Sigmoid colon (tissue), 7 donors: ENCODE data around the gene RUNX2. TPM values are rescaled to one million over a fixed set of nuclear protein-coding genes. Genes with fewer than 3 reads are reported as not detected.

Source experiments
- DNase-seq: peaks from one replicate; pipeline ENCODE4 v3.0.0-alpha.2; 2019
- H3K27ac ChIP-seq, 4 donors: fragments of 200-600 bp; sonication (generic); one replicate each; pipeline ENCODE4 v1.5.1; 2016 to 2019; ENCODE audit warnings: mild to moderate bottlenecking in 1 of 4
- H3K27me3 ChIP-seq, 3 donors: fragments of 200-600 bp; sonication (generic); one replicate each; pipeline ENCODE4 v1.5.1; 2019; ENCODE audit warnings: mild to moderate bottlenecking in 1 of 3
- H3K36me3 ChIP-seq, 4 donors: fragments of 200-600 bp; sonication (generic); one replicate each; pipeline ENCODE4 v1.5.1; 2016 to 2019
- H3K4me1 ChIP-seq, 4 donors: fragments of 200-600 bp; sonication (generic); one replicate each; pipeline ENCODE4 v1.5.1; 2017 to 2019
- H3K4me3 ChIP-seq, 4 donors: fragments of 200-600 bp; sonication (generic); one replicate each; pipeline ENCODE4 v1.5.1; 2017 to 2019; ENCODE audit warnings: mild to moderate bottlenecking in 2 of 4, moderate library complexity in 1 of 4
- H3K9me3 ChIP-seq, 4 donors: fragments of 200-600 bp in 3 of 4; sonication (generic) in 3 of 4; one replicate each; pipeline versions ENCODE4 v1.5.1 to v1.6.1; 2013 to 2019
- CTCF ChIP-seq, 4 experiments: fragments of 450-650 bp in 3 of 4; fragments of 200-600 bp in 1 of 4; IDR thresholded peaks; one replicate each; pipeline ENCODE4 v1.5.1; 2016 to 2019; ENCODE audit warnings: antibody characterized with exemption in 4 of 4, mild to moderate bottlenecking in 3 of 4, moderate library complexity in 2 of 4
- EP300 ChIP-seq, 4 donors: sonication (generic); formaldehyde crosslinking; IDR thresholded peaks; one replicate each; pipeline ENCODE4 v1.6.1; 2017; ENCODE audit warnings: antibody characterized with exemption in 4 of 4
- POLR2A ChIP-seq, 2 donors: fragments of 450-650 bp; IDR thresholded peaks; one replicate each; pipeline ENCODE4 v1.6.1; 2016; ENCODE audit warnings: antibody characterized with exemption in 2 of 2, mild to moderate bottlenecking in 2 of 2, moderate library complexity in 2 of 2
- POLR2AphosphoS5 ChIP-seq, 4 donors: sonication (generic); formaldehyde crosslinking; IDR thresholded peaks; one replicate each; pipeline ENCODE4 v1.6.1; 2017; ENCODE audit warnings: antibody characterized with exemption in 4 of 4
- WGBS, 2 donors: extraction: QIAGEN DNeasy Blood & Tissue Kit; methylation state at CpG; one replicate each; pipeline ENCODE4 v1.1.7; 2013; 5-methylcytosine and 5-hydroxymethylcytosine counted together
- intact Hi-C: fragments of 100-400 bp; cut with DNase I; formaldehyde crosslinking; loops from one replicate; pipeline ENCODE4 v1.15.1; 2023
- polyA plus RNA-seq, 3 donors: library from polyadenylated mRNA; stranded (reverse); fragments of 200-250 nt; gene quantifications; one replicate each; pipeline ENCODE4 v1.2.3, GENCODE V29; 2013
- total RNA-seq, 4 donors: library from RNA; depleted of rRNA; stranded (reverse); fragments of >200 nt; gene quantifications; one replicate each; pipeline ENCODE4 v1.1.0, GENCODE V29; 2016
- donor health status: healthy with polysubstance abuse.
- donor health status: Bipolar disorder and iron deficiency.
- donor health status: healthy.

The RUNX2 gene
- total and polyA plus RNA-seq, 7 donors, result 0.92 to 4.7 (median 2.9) TPM

- TF ChIP-seq CTCF (IDR thresholded peaks at IDR 0.05) (no peak), POLR2A (IDR thresholded peaks at IDR 0.05) (no peak), EP300 (IDR thresholded peaks at IDR 0.05) (no peak), POLR2AphosphoS5 (IDR thresholded peaks at IDR 0.05) (no peak)
- no peak overlapping the region for H3K4me3 ChIP-seq
- no peaks in the 10 kb centered on the region for H3K9me3 ChIP-seq
- intact Hi-C loops, result no loop called here
- no peaks in the 10 kb centered on the region for H3K4me1 ChIP-seq
- 72% methylated on average over 6 of the region's 6 CpGs for WGBS, 2 donors
- H3K27ac ChIP-seq, result no peak overlapping the region
- H3K27me3 ChIP-seq, result no peaks in the 10 kb centered on the region
- no peak for DNase-seq
- no peaks in the 10 kb centered on the region for H3K36me3 ChIP-seq
Measured at GRCh38 chr6:45707176-45707575, 379.0 kb downstream of the RUNX2 start.

GRCh38 chr6:45709781-45710220 lies 381.7 kb downstream of the RUNX2 start:
- H3K9me3 ChIP-seq, result no peaks in the 10 kb centered on the region
- TF ChIP-seq CTCF (IDR thresholded peaks at IDR 0.05) (no peak), EP300 (IDR thresholded peaks at IDR 0.05) (no peak), POLR2A (IDR thresholded peaks at IDR 0.05) (no peak), POLR2AphosphoS5 (IDR thresholded peaks at IDR 0.05) (no peak)
- H3K4me3 ChIP-seq, result no peak overlapping the region
- peaks cover 0 to 14% (median 9%) of the 10 kb centered on the region in 4 donors for H3K4me1 ChIP-seq
- H3K27ac ChIP-seq, result no peak overlapping the region
- 82% methylated on average over 6 of the region's 6 CpGs for WGBS, 2 donors
- no peak for DNase-seq
- H3K27me3 ChIP-seq, result no peaks in the 10 kb centered on the region
- no peaks in the 10 kb centered on the region for H3K36me3 ChIP-seq
- intact Hi-C loops, result loop anchor here (5.0 kb wide), 1 partner anchor 118 kb away; no protein-coding TSS in a partner anchor

- Histone ChIP-seq H3K4me1 (peaks cover 0 to 16% (median 10%) of the 10 kb centered on the region in 4 donors), H3K27ac (no peak overlapping the region), H3K36me3 (no peaks in the 10 kb centered on the region), H3K9me3 (no peaks in the 10 kb centered on the region), H3K4me3 (no peak overlapping the region), H3K27me3 (no peaks in the 10 kb centered on the region)
- TF ChIP-seq CTCF (IDR thresholded peaks at IDR 0.05) (no peak), POLR2AphosphoS5 (IDR thresholded peaks at IDR 0.05) (no peak), EP300 (IDR thresholded peaks at IDR 0.05) (no peak), POLR2A (IDR thresholded peaks at IDR 0.05) (no peak)
- intact Hi-C loops, result loop anchor here (5.0 kb wide), 1 partner anchor 118 kb away; no protein-coding TSS in a partner anchor
- WGBS, 2 donors, result 68 to 78% methylated on average over 5 of the region's 5 CpGs
- no peak for DNase-seq
Measured at GRCh38 chr6:45710304-45710821, 382.2 kb downstream of the RUNX2 start.

GRCh38 chr6:45712076-45712475 lies 383.9 kb downstream of the RUNX2 start:
- no peak for DNase-seq
- intact Hi-C loops, result loop anchor here (5.0 kb wide), 1 partner anchor 120 kb away; no protein-coding TSS in a partner anchor
- H3K4me3 ChIP-seq, result no peak overlapping the region
- no peaks in the 10 kb centered on the region for H3K27me3 ChIP-seq
- H3K27ac ChIP-seq, result no peak overlapping the region
- no peaks in the 10 kb centered on the region for H3K36me3 ChIP-seq
- TF ChIP-seq POLR2A (IDR thresholded peaks at IDR 0.05) (no peak), CTCF (IDR thresholded peaks at IDR 0.05) (no peak), EP300 (IDR thresholded peaks at IDR 0.05) (no peak), POLR2AphosphoS5 (IDR thresholded peaks at IDR 0.05) (no peak)
- no peaks in the 10 kb centered on the region for H3K9me3 ChIP-seq
- 87 to 93% methylated on average over 11 of the region's 11 CpGs for WGBS, 2 donors
- peaks cover 0 to 16% (median 10%) of the 10 kb centered on the region in 4 donors for H3K4me1 ChIP-seq

- H3K27ac ChIP-seq, result no peak overlapping the region
- 82 to 90% methylated on average over 2 of the region's 2 CpGs for WGBS, 2 donors
- intact Hi-C loops, result loop anchor here (5.0 kb wide), 1 partner anchor 120 kb away; no protein-coding TSS in a partner anchor
- H3K4me1 ChIP-seq, result peaks cover 0 to 16% (median 10%) of the 10 kb centered on the region in 4 donors
- no peaks in the 10 kb centered on the region for H3K36me3 ChIP-seq
- no peak for DNase-seq
- H3K9me3 ChIP-seq, result no peaks in the 10 kb centered on the region
- H3K27me3 ChIP-seq, result no peaks in the 10 kb centered on the region
- H3K4me3 ChIP-seq, result no peak overlapping the region
- TF ChIP-seq POLR2A (IDR thresholded peaks at IDR 0.05) (no peak), POLR2AphosphoS5 (IDR thresholded peaks at IDR 0.05) (no peak), EP300 (IDR thresholded peaks at IDR 0.05) (no peak), CTCF (IDR thresholded peaks at IDR 0.05) (no peak)
Measured at GRCh38 chr6:45712786-45713185, 384.7 kb downstream of the RUNX2 start.
